Neutrophil (primary cell): ENCODE results near the gene FAIM2.

Experiments used
- H3K27ac ChIP-seq: fragments of 200-600 bp; sonication (generic); 2 replicates; pipeline ENCODE4 v1.5.1; 2016; ENCODE audit warnings: mild to moderate bottlenecking, moderate library complexity
- H3K27me3 ChIP-seq: fragments of 200-600 bp; sonication (generic); 2 replicates; pipeline ENCODE4 v1.6.0; 2016; ENCODE audit warnings: mild to moderate bottlenecking
- H3K36me3 ChIP-seq: fragments of 200-600 bp; sonication (generic); 2 replicates; pipeline ENCODE4 v1.5.1; 2017
- H3K4me1 ChIP-seq, 2 experiments: fragments of 200-600 bp in 1 of 2; sonication (generic) in 1 of 2; 1 replicate in 1 of 2; 2 replicates in 1 of 2; pipeline versions ENCODE4 v1.5.1 to v1.6.1; 2013 to 2016; ENCODE audit warnings: low read depth in 1 of 2, low read length in 1 of 2, mild to moderate bottlenecking in 1 of 2, moderate library complexity in 1 of 2; ENCODE audit not compliant: control insufficient read depth in 1 of 2, insufficient read depth in 1 of 2
- H3K4me3 ChIP-seq, 2 experiments: fragments of 200-600 bp in 1 of 2; sonication (generic) in 1 of 2; 1 replicate in 1 of 2; 2 replicates in 1 of 2; pipeline ENCODE4 v1.5.1; 2013 to 2016; ENCODE audit warnings: low read depth in 1 of 2, low read length in 1 of 2, mild to moderate bottlenecking in 1 of 2, moderate library complexity in 1 of 2
- H3K9me3 ChIP-seq: fragments of 200-600 bp; sonication (generic); 2 replicates; pipeline ENCODE4 v1.5.1; 2016
- CTCF ChIP-seq: fragments of 200-600 bp; sonication (generic); IDR thresholded peaks from 2 replicates; pipeline ENCODE4 v1.5.1; 2016; ENCODE audit warnings: antibody characterized with exemption

FAIM2 gene

GRCh38 chr12:49903700-49904423 lies at the start of gene FAIM2:
FAIM2 (minus strand) TSS chr12:49903900; CDS start chr12:49903792, 108 bp downstream.
- no peaks in the 10 kb centered on the region for H3K9me3 ChIP-seq
- peaks cover 81% of the 10 kb centered on the region for H3K27me3 ChIP-seq
- no peak within 1 kb of the TSS for H3K27ac ChIP-seq

GRCh38 chr12:49953151-49953550 lies 49.5 kb upstream of the FAIM2 start:
- Histone ChIP-seq H3K4me3 (no peak overlapping the region), H3K27me3 (peaks cover 100% of the 10 kb centered on the region), H3K9me3 (no peaks in the 10 kb centered on the region), H3K4me1 (peaks cover 17 to 19% of the 10 kb centered on the region in 2 experiments), H3K36me3 (no peaks in the 10 kb centered on the region), H3K27ac (no peak overlapping the region)
- no peak for TF ChIP-seq CTCF

More at GRCh38 chr12:49903700-49904423, at the start of gene FAIM2:
- Histone ChIP-seq H3K4me1 (no peaks in the 10 kb centered on the region), H3K4me3 (no peak within 1 kb of the TSS), H3K36me3 (no peaks in the 10 kb centered on the region)
- TF ChIP-seq CTCF: no peak

- Histone ChIP-seq H3K4me3 (no peak overlapping the region), H3K4me1 (peaks cover 17 to 19% of the 10 kb centered on the region in 2 experiments), H3K36me3 (no peaks in the 10 kb centered on the region), H3K27me3 (peaks cover 100% of the 10 kb centered on the region), H3K9me3 (no peaks in the 10 kb centered on the region), H3K27ac (no peak overlapping the region)
- TF ChIP-seq CTCF: no peak
These were observed 48.8 kb upstream of the FAIM2 start for GRCh38 chr12:49952391-49953055.

- Histone ChIP-seq H3K4me3 (no peak overlapping the region), H3K27me3 (peaks cover 100% of the 10 kb centered on the region), H3K36me3 (no peaks in the 10 kb centered on the region)
These were observed 47.9 kb upstream of the FAIM2 start for GRCh38 chr12:49951411-49952240.

More at GRCh38 chr12:49951411-49952240, 47.9 kb upstream of the FAIM2 start:
- TF ChIP-seq CTCF: no peak
- peaks cover 15 to 16% of the 10 kb centered on the region in 2 experiments for H3K4me1 ChIP-seq
- H3K27ac ChIP-seq: no peak overlapping the region
- H3K9me3 ChIP-seq: no peaks in the 10 kb centered on the region
